Stimulated activated CD8-positive, alpha-beta memory T cell treated with anti-CD3 and anti-CD28 coated beads, Interleukin-4, amount 100 ng/mL, for 24 hours (primary cell): ENCODE results near the gene LTBP2.

Experiments used
- DNase-seq: peaks from one replicate; pipeline ENCODE4 v3.0.0-alpha.2; 2020; ENCODE audit warnings: low read depth

LTBP2 gene

GRCh38 chr14:74526854-74527585 is 85.0 kb downstream of the LTBP2 start:
- DNase-seq = no peak

- DNase-seq = no peak
Observed at GRCh38 chr14:74525361-74525851, 86.6 kb downstream of the LTBP2 start.

DNA sequence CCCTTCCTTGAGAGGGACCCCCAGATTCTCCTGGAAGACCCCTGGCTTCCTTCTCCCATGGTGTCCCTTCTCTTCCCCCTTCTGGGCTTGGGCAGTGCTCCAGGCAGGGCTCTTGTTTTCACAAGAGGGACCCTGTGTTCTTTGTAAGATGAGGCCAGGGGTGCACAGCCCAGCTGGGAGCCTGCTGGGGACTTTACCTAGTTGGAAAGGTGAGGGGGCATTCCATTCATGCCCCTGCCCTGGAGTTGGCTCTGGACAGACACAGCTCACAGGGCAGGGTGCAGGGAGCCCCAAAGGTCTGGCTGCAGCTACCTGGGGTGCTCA is 87.3 kb downstream of the LTBP2 start:
- DNase-seq = no peak

- DNase-seq = no peak
Observed at GRCh38 chr14:74524076-74524811, 87.8 kb downstream of the LTBP2 start.

DNA sequence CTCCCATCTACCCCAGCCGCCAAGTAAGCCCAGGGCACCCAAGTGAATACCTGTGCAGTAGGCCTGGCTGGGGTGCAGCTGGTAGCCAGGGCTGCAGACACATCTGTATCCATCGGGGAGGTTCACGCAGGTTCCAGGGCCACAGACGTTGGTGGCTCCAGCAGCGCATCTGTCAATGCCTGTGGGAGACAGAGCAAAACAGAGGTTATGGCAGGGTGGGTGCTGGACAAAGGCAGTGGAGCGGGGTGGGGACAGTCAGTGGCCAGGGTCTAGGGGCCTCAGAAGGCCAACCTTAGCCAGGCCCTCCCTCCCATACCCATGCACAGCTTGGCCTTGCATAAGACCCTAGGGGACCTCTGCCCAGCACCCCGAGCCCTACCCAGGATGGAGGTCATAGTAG is 89.3 kb downstream of the LTBP2 start:
- no peak for DNase-seq

DNA sequence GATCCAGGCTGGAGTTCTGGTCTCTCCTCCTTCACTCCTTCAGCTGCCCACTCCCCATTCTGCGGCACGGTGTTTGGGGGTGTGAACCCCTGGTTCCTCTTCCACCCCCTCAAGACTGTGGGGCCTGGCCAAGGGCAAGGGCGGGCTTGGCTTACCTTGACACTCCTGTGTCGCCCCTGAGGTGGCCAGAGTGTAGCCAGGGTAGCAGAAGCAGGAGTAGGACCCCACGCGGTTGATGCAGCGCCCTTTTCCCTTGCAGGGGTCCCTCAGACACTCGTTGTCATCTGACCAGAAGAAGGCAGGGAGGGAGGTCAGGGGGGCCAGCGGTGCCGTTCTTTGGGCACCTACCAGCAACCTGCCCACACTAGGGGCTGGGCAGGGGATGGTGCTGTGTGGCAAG is 90.3 kb downstream of the LTBP2 start:
- DNase-seq = no peak

- no peak for DNase-seq
Observed at GRCh38 chr14:74519316-74520074, 92.5 kb downstream of the LTBP2 start.

- DNase-seq = no peak
Observed at GRCh38 chr14:74518221-74518620, 93.8 kb downstream of the LTBP2 start.

- no peak for DNase-seq
Observed at GRCh38 chr14:74517731-74518130, 94.3 kb downstream of the LTBP2 start.

DNA sequence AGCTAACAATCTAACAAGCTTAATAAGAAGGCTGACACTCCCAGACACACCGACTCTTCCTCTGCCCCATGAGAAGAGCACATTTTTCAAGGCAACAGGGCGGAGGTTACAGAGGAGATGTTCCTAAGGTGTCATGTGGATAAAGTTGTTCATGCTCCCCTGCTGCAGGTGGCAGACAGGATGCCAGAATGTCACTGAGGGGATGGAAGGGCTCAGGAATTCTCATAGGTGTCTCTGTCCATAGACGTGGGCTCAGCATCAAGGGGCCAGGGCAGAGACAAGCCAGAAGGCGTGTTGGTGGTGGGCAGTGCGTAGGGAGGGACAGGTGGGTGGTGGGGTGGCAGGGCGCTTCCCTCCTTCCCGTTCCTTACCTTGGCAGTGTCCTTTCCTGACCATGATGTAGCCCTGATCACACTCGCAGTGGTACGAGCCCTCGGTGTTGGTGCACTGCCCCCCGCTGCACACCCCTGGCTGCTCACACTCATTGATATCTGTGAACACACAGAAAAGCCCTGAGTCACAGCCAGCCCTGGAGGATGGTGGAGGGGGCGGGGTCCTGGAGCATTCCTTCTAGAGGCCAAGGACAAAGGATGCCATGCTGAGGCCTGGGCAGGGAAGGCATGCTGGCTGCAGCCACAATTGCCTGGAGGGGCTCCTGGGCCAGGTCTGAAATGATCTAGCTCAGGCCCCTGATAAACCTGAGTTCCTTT is 95.4 kb downstream of the LTBP2 start:
- DNase-seq = no peak

DNA sequence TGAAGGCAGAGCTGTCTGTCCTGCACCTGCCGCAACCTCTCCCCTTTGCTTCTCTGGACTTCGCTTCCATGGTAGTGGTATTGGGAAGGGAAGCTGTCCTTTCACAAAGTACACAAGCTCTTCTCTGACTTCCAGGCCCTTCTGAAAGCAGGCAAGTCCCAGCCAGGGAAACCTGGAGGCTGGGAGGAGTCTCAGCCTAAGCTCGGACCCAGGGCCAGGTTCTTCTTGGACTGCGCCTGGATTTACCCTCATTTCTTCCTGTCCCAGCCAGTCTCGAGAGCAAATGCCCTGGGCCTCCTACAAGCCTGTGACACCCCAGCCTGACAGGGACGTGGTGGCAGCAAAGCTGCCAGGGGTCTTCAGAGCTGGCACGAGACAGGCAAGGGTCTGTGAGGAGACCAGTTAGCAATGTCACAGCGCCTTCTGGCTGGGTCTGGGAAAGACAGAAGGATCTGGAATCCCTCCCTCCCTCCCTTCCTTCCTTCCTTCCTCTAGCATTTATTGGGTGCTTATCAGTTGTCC is 96.1 kb downstream of the LTBP2 start:
- no peak for DNase-seq

DNA sequence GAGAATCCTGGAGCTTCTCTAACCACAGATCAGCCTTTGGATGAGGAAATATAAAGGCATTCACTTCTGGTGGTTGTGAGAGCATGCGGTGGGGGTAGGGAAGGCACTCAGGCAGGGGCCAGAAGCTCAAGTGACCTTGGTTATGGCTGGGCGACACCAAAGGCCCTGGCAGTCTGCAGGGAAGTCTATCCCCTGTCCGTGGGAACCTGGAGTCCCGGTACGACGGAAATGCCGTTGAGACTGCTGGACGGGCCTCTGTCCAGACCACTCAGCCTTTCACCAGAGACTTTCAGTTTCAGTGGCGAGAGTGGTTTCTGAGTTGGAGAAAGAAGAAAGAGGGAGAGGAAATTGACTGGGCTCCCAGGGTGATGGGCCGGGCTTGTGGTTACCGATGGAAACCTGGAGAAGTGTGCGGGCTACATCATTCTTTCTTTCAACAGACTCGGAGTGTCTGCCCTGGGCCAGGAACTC is 97.5 kb downstream of the LTBP2 start:
- no peak for DNase-seq

DNA sequence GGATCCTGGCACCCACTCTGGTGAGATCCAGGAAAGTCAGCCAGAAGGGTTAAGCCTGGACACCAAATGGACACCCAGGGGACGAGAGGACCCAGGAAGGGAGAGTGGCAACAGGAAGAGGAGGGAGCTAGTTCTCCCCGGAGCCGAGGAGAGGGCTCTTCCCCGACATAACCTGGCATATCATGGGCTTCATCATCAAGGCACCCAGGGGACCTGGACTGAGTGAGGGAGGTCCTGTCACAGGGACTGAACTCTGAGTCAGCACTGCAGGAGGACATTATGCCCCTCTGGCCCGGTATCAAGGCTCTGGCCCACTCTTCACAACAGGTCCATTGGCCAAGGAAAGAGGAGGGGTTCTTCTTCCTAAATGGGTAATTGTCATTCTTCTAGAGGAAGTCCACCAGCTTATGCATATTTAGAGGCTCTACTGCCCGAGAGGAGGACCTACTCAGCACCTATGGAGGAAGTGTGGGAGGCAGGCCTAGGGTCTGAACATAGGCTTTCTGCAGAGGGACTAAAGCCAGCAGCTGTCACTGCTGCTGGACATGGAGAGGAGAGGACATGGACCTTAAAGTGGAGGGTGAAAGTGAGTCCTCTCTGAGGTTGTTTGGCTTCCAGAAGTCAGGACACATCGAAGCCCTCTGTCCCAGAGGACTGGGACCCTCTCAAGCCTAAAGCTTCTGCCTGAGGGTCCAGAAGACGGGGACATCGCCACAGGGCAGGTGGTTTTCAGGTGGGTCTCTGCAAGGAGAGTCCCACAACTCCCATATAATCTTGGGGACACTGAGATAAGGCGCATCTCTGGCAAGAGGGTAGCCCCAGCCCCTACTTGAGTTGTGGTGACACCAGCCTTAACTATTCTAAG is 99.8 kb downstream of the LTBP2 start:
- DNase-seq = no peak

- no peak for DNase-seq
Observed at GRCh38 chr14:74510959-74511409, 101.1 kb downstream of the LTBP2 start.

DNA sequence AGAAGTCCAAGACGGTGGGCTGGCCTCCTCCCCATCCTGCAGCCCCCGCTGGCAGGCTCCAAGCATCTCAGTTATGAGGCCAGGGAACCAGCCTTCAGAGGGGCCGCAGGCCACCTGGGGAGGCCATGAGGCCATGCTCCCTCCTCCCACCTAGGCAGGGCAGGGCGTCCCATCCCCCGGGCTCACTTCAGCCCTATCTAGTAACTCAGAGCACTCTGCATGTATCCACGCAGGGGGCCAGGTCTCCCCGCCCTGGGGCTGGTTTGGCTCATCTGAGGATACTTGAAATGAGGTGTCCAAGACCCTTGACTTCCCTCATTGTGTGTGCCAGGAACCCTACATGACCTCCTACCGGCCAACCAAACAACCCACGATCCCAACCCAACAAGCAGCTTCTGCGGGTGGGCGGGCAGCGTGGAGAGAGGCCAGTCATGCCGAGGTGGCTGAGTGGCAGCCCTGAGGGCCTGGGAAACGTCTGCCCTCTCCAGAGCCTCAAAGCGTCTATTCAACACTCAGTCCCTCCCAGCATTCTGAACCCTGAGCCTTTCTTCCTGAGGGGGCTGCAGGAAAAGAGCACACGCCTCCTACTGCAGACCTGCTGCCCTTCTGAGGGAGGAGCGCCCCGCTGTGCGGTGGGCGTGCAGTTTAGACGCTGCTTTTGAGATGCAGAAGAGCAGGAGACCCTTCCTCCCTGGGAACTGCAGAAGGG is 101.7 kb downstream of the LTBP2 start:
- no peak for DNase-seq

- DNase-seq = no peak
Observed at GRCh38 chr14:74509587-74510222, 102.3 kb downstream of the LTBP2 start.

- DNase-seq = no peak
Observed at GRCh38 chr14:74508844-74509428, 103.1 kb downstream of the LTBP2 start.

DNA sequence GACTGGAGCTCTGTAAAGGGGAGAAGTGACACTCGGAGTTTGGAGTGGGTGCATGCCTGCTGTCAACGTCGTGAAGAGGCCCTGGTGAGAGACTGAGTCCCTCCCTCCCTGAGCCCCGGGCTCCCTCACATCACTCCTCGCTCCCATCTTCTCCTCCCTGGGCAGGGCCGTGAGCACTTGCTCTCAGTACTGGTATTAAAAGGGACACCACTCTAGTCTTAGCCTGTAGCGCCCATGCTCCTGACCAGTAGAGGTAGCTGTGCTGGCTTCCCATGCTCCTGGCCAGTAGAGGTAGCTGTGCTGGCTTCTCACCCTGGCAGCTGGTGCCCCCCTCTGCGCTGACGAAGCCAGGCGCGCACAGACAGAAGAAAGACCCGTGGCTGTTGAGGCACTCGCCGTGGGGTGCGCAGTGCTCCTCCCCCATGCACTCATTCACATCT is 103.7 kb downstream of the LTBP2 start:
- no peak for DNase-seq

- no peak for DNase-seq
Observed at GRCh38 chr14:74507840-74508239, 104.2 kb downstream of the LTBP2 start.
